Osteocyte (in vitro differentiated cells): ENCODE data around the gene ESF1. TPM values are rescaled to one million over a fixed set of nuclear protein-coding genes. Genes with fewer than 3 reads are reported as not detected.
"Not testable (repeated sequence)": the region's sequence is repeated elsewhere in the genome, so short reads cannot be mapped to it uniquely, and the experiment has no call there.

ENCODE experiments used
- DNase-seq: peaks from one replicate; pipeline ENCODE4 v3.0.0; 2021; ENCODE audit warnings: mixed read lengths; ENCODE audit not compliant: unreplicated experiment; ENCODE audit errors: extremely low spot score
- H3K27ac Mint-ChIP-seq: one replicate; pipeline ENCODE4 v1.8.0; 2021; ENCODE audit warnings: mild to moderate bottlenecking, mixed read lengths; ENCODE audit not compliant: unreplicated experiment
- H3K27me3 Mint-ChIP-seq: one replicate; pipeline ENCODE4 v1.8.0; 2021; ENCODE audit warnings: mixed read lengths; ENCODE audit not compliant: unreplicated experiment
- H3K36me3 Mint-ChIP-seq: one replicate; pipeline ENCODE4 v1.8.0; 2021; ENCODE audit warnings: mixed read lengths; ENCODE audit not compliant: unreplicated experiment
- H3K4me1 Mint-ChIP-seq: one replicate; pipeline ENCODE4 v1.8.0; 2021; ENCODE audit warnings: mixed read lengths; ENCODE audit not compliant: unreplicated experiment
- H3K4me3 Mint-ChIP-seq: one replicate; pipeline ENCODE4 v1.8.0; 2021; ENCODE audit warnings: mild to moderate bottlenecking, moderate library complexity, mixed read lengths; ENCODE audit not compliant: unreplicated experiment
- H3K9me3 Mint-ChIP-seq: one replicate; pipeline ENCODE4 v1.8.0; 2021; ENCODE audit warnings: mixed read lengths; ENCODE audit not compliant: unreplicated experiment
- CTCF ChIP-seq: fragments of 200-600 bp; sonication (generic); IDR thresholded peaks from 2 replicates; pipeline ENCODE4 v1.5.0; 2021; ENCODE audit warnings: antibody characterized with exemption, mild to moderate bottlenecking, moderate library complexity
- total RNA-seq: library from RNA; stranded (reverse); gene quantifications from 2 replicates; pipeline ENCODE4 v1.2.1, GENCODE V29; 2021

The ESF1 gene
- total RNA-seq, 1 donor from 2014 or later = 11.3 TPM

- Mint-ChIP-seq H3K36me3 (peaks cover 49% of the 10 kb centered on the region), H3K9me3 (no peaks in the 10 kb centered on the region), H3K27me3 (no peaks in the 10 kb centered on the region), H3K4me1 (no peaks in the 10 kb centered on the region), H3K4me3 (no peak overlapping the region), H3K27ac (peak overlapping the region; percentile 24)
- TF ChIP-seq CTCF = no peak
- DNase-seq = no peak
Observed at GRCh38 chr20:13772529-13772928, 12.2 kb downstream of the ESF1 start.

- Mint-ChIP-seq H3K9me3 (peaks cover 2% of the 10 kb centered on the region), H3K4me1 (no peaks in the 10 kb centered on the region), H3K36me3 (peaks cover 52% of the 10 kb centered on the region), H3K27me3 (no peaks in the 10 kb centered on the region), H3K27ac (no peak overlapping the region), H3K4me3 (no peak overlapping the region)
- DNase-seq = no peak
- peak; percentile 62 for TF ChIP-seq CTCF
Observed at GRCh38 chr20:13771853-13772453, 12.8 kb downstream of the ESF1 start.

- no peaks in the 10 kb centered on the region for H3K4me1 Mint-ChIP-seq
- no peaks in the 10 kb centered on the region for H3K27me3 Mint-ChIP-seq
- no peak overlapping the region for H3K27ac Mint-ChIP-seq
- DNase-seq = no peak
- peaks cover 17% of the 10 kb centered on the region for H3K9me3 Mint-ChIP-seq
- peaks cover 56% of the 10 kb centered on the region for H3K36me3 Mint-ChIP-seq
- no peak overlapping the region for H3K4me3 Mint-ChIP-seq
- TF ChIP-seq CTCF = no peak
Observed at GRCh38 chr20:13770141-13770540, 14.6 kb downstream of the ESF1 start.

GRCh38 chr20:13765868-13766416 is 18.8 kb downstream of the ESF1 start:
- Mint-ChIP-seq H3K27ac (no peak overlapping the region), H3K36me3 (peaks cover 51% of the 10 kb centered on the region), H3K27me3 (no peaks in the 10 kb centered on the region), H3K4me3 (no peak overlapping the region), H3K9me3 (peaks cover 17% of the 10 kb centered on the region), H3K4me1 (no peaks in the 10 kb centered on the region)
- no peak for TF ChIP-seq CTCF
- DNase-seq = no peak

GRCh38 chr20:13765299-13765698 is 19.4 kb downstream of the ESF1 start:
- no peaks in the 10 kb centered on the region for H3K4me1 Mint-ChIP-seq
- peaks cover 17% of the 10 kb centered on the region for H3K9me3 Mint-ChIP-seq
- H3K27ac Mint-ChIP-seq = no peak overlapping the region
- TF ChIP-seq CTCF = no peak
- H3K36me3 Mint-ChIP-seq = peaks cover 49% of the 10 kb centered on the region
- no peak overlapping the region for H3K4me3 Mint-ChIP-seq
- H3K27me3 Mint-ChIP-seq = no peaks in the 10 kb centered on the region
- no peak for DNase-seq

- not testable (repeated sequence) for H3K9me3 Mint-ChIP-seq, H3K27me3 Mint-ChIP-seq, H3K27ac Mint-ChIP-seq, DNase-seq, H3K4me1 Mint-ChIP-seq, H3K4me3 Mint-ChIP-seq
- peaks cover 41% of the 10 kb centered on the region for H3K36me3 Mint-ChIP-seq
Observed at GRCh38 chr20:13760451-13760946, 24.2 kb downstream of the ESF1 start.
